K562 (cell line): ENCODE data around the gene LIN7A. TPM values are rescaled to one million over a fixed set of nuclear protein-coding genes. Genes with fewer than 3 reads are reported as not detected.

Source experiments
- ATAC-seq: fragments of 200-7000 bp; cut with Tn5 transposase; 3 replicates; pipeline ENCODE4 v1.9.1; 2020; ENCODE audit warnings: moderate library complexity
- BruUV-seq: library from RNA; stranded (reverse); fragments of 400-500 nt; replicated peaks from 2 replicates; lab custom pipeline; 2021; lab: Mats Ljungman, UMichigan
- CTCF ChIA-PET: fragments of 300-600 bp; formaldehyde crosslinking; extraction: SDS; loops from one replicate; lab custom pipeline; 2021; ENCODE audit warnings: low intra/inter-chr PET ratio; lab: Yijun Ruan, JAX
- POLR2A ChIA-PET: fragments of 300-600, 350-650 bp; sonication (Branson Sonifier 250); formaldehyde crosslinking; extraction: SDS; loops from one replicate; lab custom pipeline; 2021; ENCODE audit warnings: antibody characterized with exemption, inconsistent platforms; lab: Yijun Ruan, JAX
- DNase-seq, 4 experiments: peaks; one replicate each; pipeline versions ENCODE4 v3.0.0 to v3.0.0-alpha.2; 2011 to 2018; ENCODE audit warnings: low spot score in 3 of 4, mixed read lengths in 3 of 4; ENCODE audit errors: extremely low read depth in 1 of 4
- FAIRE-seq: peaks from 2 replicates; lab custom pipeline; 2011; peaks lifted over from hg19 to GRCh38; lab: Jason Lieb, UNC
- H2AFZ ChIP-seq: 2 replicates; pipeline ENCODE4 v1.6.0; 2011; ENCODE audit warnings: low read depth, low read length, control low read depth, inconsistent platforms
- H3K27ac ChIP-seq: fragments of 200-600 bp; 3 replicates; pipeline ENCODE4 v1.8.0; 2011; ENCODE audit warnings: low read depth, mild to moderate bottlenecking, control low read depth, inconsistent platforms, low read length, moderate library complexity, mixed read lengths; ENCODE audit errors: extremely low read depth
- H3K27me3 ChIP-seq, 2 experiments: fragments of 300-600 bp in 1 of 2; 2 replicates in 1 of 2; 3 replicates in 1 of 2; pipeline versions ENCODE4 v1.6.0 to v1.8.0; 2011; ENCODE audit warnings: inconsistent platforms in 2 of 2, low read length in 2 of 2, mild to moderate bottlenecking in 1 of 2, mixed read lengths in 1 of 2, moderate library complexity in 1 of 2; ENCODE audit not compliant: control insufficient read depth in 2 of 2, insufficient read depth in 2 of 2
- H3K36me3 ChIP-seq: fragments of 300-600 bp; 3 replicates; pipeline ENCODE4 v1.8.0; 2011; ENCODE audit warnings: mild to moderate bottlenecking, low read length, inconsistent platforms; ENCODE audit not compliant: control insufficient read depth, insufficient read depth
- H3K4me1 ChIP-seq, 2 experiments: fragments of 200-600 bp in 1 of 2; replicated peaks in 1 of 2; 2 replicates in 1 of 2; 3 replicates in 1 of 2; pipeline versions ENCODE4 v1.5.1 to v1.8.0; 2011; ENCODE audit warnings: inconsistent platforms in 2 of 2, low read length in 2 of 2, mild to moderate bottlenecking in 1 of 2, mixed read lengths in 1 of 2, moderate library complexity in 1 of 2; ENCODE audit not compliant: control insufficient read depth in 2 of 2, insufficient read depth in 2 of 2
- H3K4me2 ChIP-seq: 2 replicates; pipeline ENCODE4 v1.6.1; 2011; ENCODE audit warnings: low read length, control low read depth, inconsistent platforms, mixed read lengths; ENCODE audit not compliant: insufficient read depth
- H3K4me3 ChIP-seq: fragments of 200-600 bp; sonication (generic), shearing (Covaris generic); 2 replicates; pipeline ENCODE4 v1.5.1; 2016; ENCODE audit warnings: control low read depth, inconsistent platforms
- H3K79me2 ChIP-seq: fragments of 200-600 bp; 3 replicates; pipeline ENCODE4 v1.8.0; 2011; ENCODE audit warnings: low read length, inconsistent platforms; ENCODE audit not compliant: control insufficient read depth, insufficient read depth
- H3K9ac ChIP-seq, 2 experiments: 2 replicates each; pipeline versions ENCODE4 v1.6.0 to v1.6.1; 2011; ENCODE audit warnings: low read depth in 2 of 2, low read length in 2 of 2, control low read depth in 1 of 2, inconsistent platforms in 1 of 2, mild to moderate bottlenecking in 1 of 2, mixed read lengths in 1 of 2; ENCODE audit not compliant: insufficient read depth in 1 of 2
- H3K9me1 ChIP-seq: one replicate; pipeline ENCODE4 v1.6.0; 2011; ENCODE audit warnings: inconsistent platforms, mild to moderate bottlenecking, low read length, moderate library complexity; ENCODE audit not compliant: control insufficient read depth, insufficient read depth
- H3K9me3 ChIP-seq: replicated peaks from 2 replicates; pipeline ENCODE4 v1.5.1; 2011; ENCODE audit warnings: low read depth, low read length, inconsistent platforms; ENCODE audit not compliant: control insufficient read depth, insufficient read depth
- H4K20me1 ChIP-seq: replicated peaks from 2 replicates; pipeline ENCODE4 v1.6.1; 2011; ENCODE audit warnings: low read length, inconsistent platforms, mixed read lengths; ENCODE audit not compliant: control insufficient read depth, insufficient read depth
- CREB5 ChIP-seq: fragments of 250-450 bp; sonication (Bioruptor Pico); IDR thresholded peaks from 2 replicates; pipeline ENCODE4 v1.5.0; 2020; ENCODE audit warnings: mild to moderate bottlenecking
- CXXC5 ChIP-seq: fragments of 250-450 bp; sonication (Bioruptor Pico); IDR thresholded peaks from 2 replicates; pipeline ENCODE4 v1.8.0; 2022; ENCODE audit warnings: inconsistent platforms, mild to moderate bottlenecking, moderate library complexity
- IRF9 ChIP-seq: fragments of 450-650 bp; IDR thresholded peaks from 2 replicates; pipeline ENCODE4 v1.6.1; 2016; ENCODE audit warnings: missing biosample characterization, missing genetic modification characterization
- MTA2 ChIP-seq: fragments of 450-650 bp; IDR thresholded peaks from 2 replicates; pipeline ENCODE4 v1.6.1; 2016; ENCODE audit warnings: low read depth
- MYNN ChIP-seq, 2 experiments: sonication (generic); formaldehyde crosslinking in 1 of 2; IDR thresholded peaks; 2 replicates each; pipeline versions ENCODE4 v1.5.0 to v1.6.1; 2016 to 2020; ENCODE audit warnings: antibody characterized with exemption in 1 of 2, missing genetic modification reagents in 1 of 2
- PML ChIP-seq: IDR thresholded peaks from 2 replicates; pipeline ENCODE4 v1.6.1; 2012; ENCODE audit warnings: low read length, inconsistent platforms
- SMARCC2 ChIP-seq: fragments of 450-650 bp; IDR thresholded peaks from 2 replicates; pipeline ENCODE4 v1.6.1; 2017; ENCODE audit warnings: antibody characterized with exemption, moderate library complexity, mild to moderate bottlenecking, low read depth
- TFE3 ChIP-seq: fragments of 450-650 bp; formaldehyde crosslinking; IDR thresholded peaks from 2 replicates; pipeline ENCODE4 v1.4.0; 2020; ENCODE audit warnings: mild to moderate bottlenecking, mixed read lengths
- ZNF253 ChIP-seq: fragments of 250-450 bp; sonication (Bioruptor Pico); conservative IDR thresholded peaks from 2 replicates; pipeline ENCODE4 v1.6.1; 2021; ENCODE audit warnings: mild to moderate bottlenecking
- ZNF395 ChIP-seq: fragments of 200-800 bp; sonication (Bioruptor generic); IDR thresholded peaks from 2 replicates; pipeline ENCODE4 v1.6.1; 2017; ENCODE audit warnings: missing genetic modification characterization, missing compliant biosample characterization
- ZNF780A ChIP-seq: fragments of 250-450 bp; sonication (Bioruptor Pico); IDR thresholded peaks from 2 replicates; pipeline ENCODE4 v1.5.0; 2021; ENCODE audit warnings: mild to moderate bottlenecking
- in situ Hi-C: fragments of 300-500 bp; cut with MboI; formaldehyde crosslinking; loops from 4 replicates; pipeline ENCODE4 v1.15.0; 2018; ENCODE audit warnings: inconsistent platforms, mixed read lengths
- intact Hi-C: fragments of 100-400 bp; cut with micrococcal nuclease; formaldehyde crosslinking; loops from 2 replicates; pipeline ENCODE4 v1.14.2; 2022
- polyA plus RNA-seq, 8 experiments: library from polyadenylated mRNA; depleted of rRNA in 4 of 8; stranded (reverse) in 5 of 8; unstranded in 3 of 8; fragments of >200 nt; fragmentation: Nextera tagmentation in 2 of 8; fragmentation: Illumina TruSeq in 1 of 8; extraction: Ambion mirVana in 2 of 8; extraction: Trizol in 1 of 8; gene quantifications; 2 replicates each; pipeline versions ENCODE4 v1.2.1 to v1.2.3, GENCODE V29; 2011 to 2014; ENCODE audit warnings: inconsistent platforms in 1 of 8, missing spikeins in 1 of 8
- total RNA-seq, 7 experiments: library from RNA; depleted of rRNA in 6 of 7; stranded (reverse); fragments of >200 nt in 6 of 7; fragmentation: Illumina TruSeq in 2 of 7; extraction: Trizol in 2 of 7; gene quantifications; 2 replicates each; pipeline versions ENCODE4 v1.2.1 to v1.2.3, GENCODE V29; 2011 to 2021; ENCODE audit warnings: low replicate concordance in 1 of 7

The LIN7A gene
- total and polyA plus RNA-seq, 9 of the 15 experiments (the other 6 are each of a cell fraction or from before 2014, with no cell fraction given): not detected

- TF ChIP-seq ZNF395 (CRISPR knock-in tag): no peak
Measured at GRCh38 chr12:80909370-80909769, 28.4 kb downstream of the LIN7A start (continued).

- ChIA-PET CTCF (no interaction called here), POLR2A (no interaction called here)
- Histone ChIP-seq H3K9ac (no peak overlapping the region), H3K27me3 (no peaks in the 10 kb centered on the region)
- no peak for ATAC-seq
- no peak for FAIRE-seq
- TF ChIP-seq MYNN (IDR thresholded peaks at IDR 0.05) (no peak), MYNN (CRISPR knock-in tag; IDR thresholded peaks at IDR 0.05) (no peak), PML (no peak), MTA2 (no peak), CXXC5 (no peak), ZNF780A (CRISPR knock-in tag) (no peak), IRF9 (no peak), ZNF253 (CRISPR knock-in tag) (no peak), CREB5 (CRISPR knock-in tag) (no peak), SMARCC2 (no peak), TFE3 (CRISPR knock-in tag) (no peak)
- TF ChIP-seq, all 486 proteins: peak for 0
- Histone ChIP-seq H3K4me2 (no peak overlapping the region), H3K9me3 (no peaks in the 10 kb centered on the region; the same call in 1 of the 2 replicates), H3K9me1 (no peaks in the 10 kb centered on the region), H3K4me1 (no peaks in the 10 kb centered on the region), H4K20me1 (no peaks in the 10 kb centered on the region), H2AFZ (no peak overlapping the region), H3K4me3 (no peak overlapping the region), H3K79me2 (no peaks in the 10 kb centered on the region), H3K36me3 (no peaks in the 10 kb centered on the region), H3K27ac (no peak overlapping the region)
- BruUV-seq: no TSS peak
- DNase-seq: no peak
- in situ Hi-C loops: no loop called here
- intact Hi-C loops: no loop called here
Measured at GRCh38 chr12:80902711-80903110, 35.0 kb downstream of the LIN7A start.
